DMS79 treated with DMSO at 0.1 percent for 48 hours (cell line): ENCODE data around the gene DLGAP1.
A peak's percentile ranks its signal among the peaks of the same experiment; 100 is the strongest.

ENCODE experiments used
- DNase-seq: peaks from one replicate; lab custom pipeline; 2025; lab: John Stamatoyannopoulos, UW

Gene DLGAP1

GRCh38 chr18:4172196-4173100 is 282.7 kb downstream of the DLGAP1 start:
- DNase-seq = no peak

GRCh38 chr18:4157352-4157751 is 297.8 kb downstream of the DLGAP1 start:
- no peak for DNase-seq

DNA sequence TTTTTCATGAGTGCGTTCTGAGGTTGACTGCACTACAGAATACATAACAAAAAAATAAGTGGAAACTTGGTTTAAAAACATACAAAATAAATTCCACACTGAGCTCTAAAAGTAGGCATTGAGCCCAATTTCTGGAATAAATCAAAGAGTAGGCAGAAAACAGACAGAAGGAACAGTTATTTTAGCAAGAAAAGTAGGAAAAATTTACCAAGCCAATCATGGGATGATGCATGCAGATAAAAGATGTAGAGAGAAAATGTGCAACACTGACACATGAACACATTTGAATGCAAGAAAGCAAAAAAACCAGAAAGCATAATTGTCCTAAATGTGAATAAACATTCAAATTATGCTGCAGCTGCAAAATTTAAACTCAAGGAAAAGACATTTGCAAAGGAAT is 308.3 kb downstream of the DLGAP1 start:
- no peak for DNase-seq

- no peak for DNase-seq
Observed at GRCh38 chr18:4144201-4144600, 310.9 kb downstream of the DLGAP1 start.

DNA sequence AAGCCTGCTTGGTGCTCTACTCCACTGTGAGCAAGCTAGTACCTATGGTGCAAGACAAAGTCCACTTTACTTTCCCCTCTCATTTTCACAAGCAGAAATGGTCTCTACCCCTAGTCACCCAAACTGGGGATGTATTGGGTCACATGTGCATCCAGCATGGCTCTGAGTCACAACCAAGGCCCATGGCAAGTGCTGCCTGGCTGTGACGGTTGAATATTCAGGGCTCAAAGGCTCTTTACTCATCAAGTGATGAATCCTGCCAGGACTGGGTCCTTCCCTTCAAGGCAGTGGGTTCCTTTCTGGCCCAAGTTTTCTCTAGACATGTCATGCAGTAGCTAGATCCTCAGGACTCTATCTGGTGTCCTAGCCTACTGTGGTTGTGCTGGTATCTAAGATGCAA is 311.5 kb downstream of the DLGAP1 start:
- DNase-seq = no peak

DNA sequence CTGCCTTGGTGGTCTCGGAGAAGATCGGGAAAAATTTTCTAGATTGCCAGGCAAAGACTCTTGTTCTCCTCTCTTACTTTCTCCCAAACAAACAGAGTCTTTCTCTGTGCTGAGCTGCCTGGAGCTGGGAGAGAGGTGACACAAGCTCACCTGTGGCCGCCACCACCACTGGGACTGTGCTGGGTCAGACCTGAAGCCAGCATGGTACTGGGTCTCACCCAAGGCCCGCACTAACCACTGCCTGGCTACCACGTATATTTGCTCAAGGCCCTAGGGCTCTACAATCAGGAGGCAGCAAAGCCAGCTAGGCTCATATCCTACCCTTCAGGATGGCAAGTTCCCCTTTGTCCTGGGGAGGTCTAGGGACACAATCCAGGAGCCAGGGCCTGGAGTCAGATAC is 312.2 kb downstream of the DLGAP1 start:
- no peak for DNase-seq

GRCh38 chr18:4134700-4135099 is 320.4 kb downstream of the DLGAP1 start:
- no peak for DNase-seq

DNA sequence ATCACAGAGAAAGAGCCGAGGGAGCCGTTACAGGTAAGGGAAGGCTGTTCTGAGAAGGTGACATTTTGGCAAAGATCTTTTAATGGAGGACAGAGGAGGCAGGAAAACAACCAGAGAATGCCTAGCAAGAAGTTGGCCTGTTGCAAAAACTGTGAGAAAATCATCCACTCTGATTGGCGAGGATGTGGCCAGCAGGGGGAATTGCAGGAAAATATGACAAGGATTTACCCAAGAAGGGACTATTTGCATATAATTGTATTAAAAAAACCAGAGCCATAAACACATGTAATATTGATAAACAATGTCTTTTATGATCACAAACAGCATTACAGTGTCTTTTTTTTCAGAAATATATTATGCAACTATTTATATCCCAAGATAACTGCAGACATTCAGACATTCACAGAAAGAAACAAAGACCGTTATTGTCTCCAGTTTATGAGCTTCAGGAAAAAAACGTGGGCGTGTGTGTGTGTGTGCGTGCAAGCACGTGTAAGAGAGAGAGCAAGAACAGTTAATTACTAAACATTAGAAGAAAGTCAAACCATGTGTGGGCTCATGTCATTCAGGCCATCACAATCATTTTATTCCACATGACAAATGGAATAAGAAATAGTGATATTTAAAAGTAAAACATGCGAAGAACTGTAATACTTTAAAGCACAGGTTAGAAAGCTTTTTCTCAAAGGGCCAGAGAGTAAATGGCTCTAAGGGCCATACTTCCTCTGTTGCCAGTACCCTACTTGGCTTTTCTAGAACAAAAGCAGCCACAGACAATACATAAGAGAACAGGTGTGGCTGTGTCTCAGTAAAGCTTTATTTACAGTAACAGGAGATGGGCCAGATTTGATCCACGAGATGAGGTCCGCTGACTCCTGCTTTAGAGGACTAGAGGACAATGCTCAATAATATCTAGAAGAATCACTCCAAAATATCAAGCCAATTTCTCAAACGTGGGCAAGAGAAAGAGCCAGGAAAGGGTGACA is 324.1 kb downstream of the DLGAP1 start:
- no peak for DNase-seq

DNA sequence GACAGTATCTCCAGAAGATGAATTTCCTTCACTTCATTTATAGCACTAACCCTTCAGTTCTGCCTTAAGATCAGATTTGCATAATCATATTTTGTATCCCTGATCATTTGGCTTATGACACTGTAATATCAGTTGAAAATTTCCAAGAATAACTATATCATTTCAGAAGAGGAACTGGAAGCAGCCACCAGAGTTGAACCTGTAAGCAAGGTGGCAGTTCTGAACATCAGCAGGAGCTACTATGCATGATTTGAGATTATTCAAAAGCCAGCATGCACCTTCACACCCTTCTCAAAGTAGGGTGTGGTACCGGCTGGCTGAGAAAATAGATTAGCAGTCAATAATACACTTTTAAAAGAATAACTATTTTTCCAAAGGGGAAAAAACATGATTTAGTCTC is 328.2 kb downstream of the DLGAP1 start:
- no peak for DNase-seq

DNA sequence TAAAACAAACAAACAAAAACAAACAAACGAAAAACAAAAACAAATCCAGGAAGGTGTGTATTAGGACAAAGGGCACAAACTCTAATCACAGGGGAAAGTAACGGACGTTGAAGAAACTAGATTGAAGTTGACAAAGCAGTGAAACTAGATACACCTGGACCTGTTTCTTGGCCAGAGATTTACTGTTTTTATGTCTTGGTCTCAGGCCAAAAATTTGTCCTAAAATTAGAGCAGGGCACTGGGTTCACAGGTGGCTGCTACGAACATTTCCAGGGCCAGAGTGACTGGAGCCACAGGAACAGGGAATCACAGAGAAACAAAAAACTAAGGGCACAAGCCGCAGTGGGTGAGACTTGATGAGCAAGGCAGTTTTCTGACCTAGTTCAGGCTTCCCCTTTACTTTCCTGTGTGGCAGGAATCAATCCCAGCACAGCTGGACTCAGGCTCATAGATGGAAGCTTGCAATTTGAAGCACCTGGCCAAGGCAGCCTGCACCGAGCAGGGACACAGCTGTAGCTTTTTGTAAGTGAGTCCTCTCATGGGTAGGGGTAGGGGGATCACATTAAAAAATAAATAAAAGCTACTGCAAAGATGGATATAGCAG is 329.4 kb downstream of the DLGAP1 start:
- DNase-seq = peak; percentile 35

DNA sequence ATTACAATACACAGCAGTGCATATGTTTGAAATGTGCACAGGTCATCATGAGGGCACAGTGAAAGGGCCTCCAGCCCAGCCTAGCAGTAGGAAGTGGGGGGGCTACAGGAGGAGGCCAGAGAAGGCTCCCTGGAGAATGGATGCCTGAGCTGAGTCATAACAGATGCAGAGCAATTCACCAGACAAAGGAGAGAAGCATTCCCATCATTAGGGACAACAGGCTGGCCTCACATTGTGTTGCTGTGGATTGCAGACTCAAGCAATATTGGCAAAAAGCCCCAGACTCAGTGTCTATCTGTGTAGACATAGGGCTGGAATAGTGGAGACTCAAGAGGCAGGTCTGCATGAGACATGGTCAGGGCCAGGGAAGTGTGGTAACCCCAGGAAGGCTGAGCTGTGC is 329.9 kb downstream of the DLGAP1 start:
- DNase-seq = peak; percentile 35

- DNase-seq = peak; percentile 14
Observed at GRCh38 chr18:4119813-4120212, 335.3 kb downstream of the DLGAP1 start.

GRCh38 chr18:4119127-4119648 is 335.9 kb downstream of the DLGAP1 start:
- DNase-seq = no peak

DNA sequence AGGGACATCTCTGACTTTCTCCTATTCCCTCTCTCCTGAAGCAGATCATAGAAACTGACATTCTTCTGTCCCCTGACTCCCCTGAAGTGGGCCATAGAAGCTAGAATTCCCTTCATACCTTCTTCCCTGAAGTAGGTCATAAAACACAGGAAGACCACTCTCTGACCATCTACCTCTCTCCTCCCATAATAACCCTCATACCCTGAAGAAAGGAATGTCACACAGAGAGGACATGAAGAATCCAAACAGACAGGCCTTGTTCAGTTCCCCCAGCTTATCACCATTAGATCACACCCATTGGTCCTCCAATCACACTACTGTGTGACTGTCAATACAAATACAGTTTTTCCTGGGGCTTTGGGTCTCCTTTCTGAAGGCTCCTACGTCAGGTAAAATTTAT is 347.1 kb downstream of the DLGAP1 start:
- DNase-seq = no peak

GRCh38 chr18:4107049-4107467 is 348.0 kb downstream of the DLGAP1 start:
- DNase-seq = no peak

GRCh38 chr18:4106407-4107033 is 348.6 kb downstream of the DLGAP1 start:
- peak; percentile 15 for DNase-seq

GRCh38 chr18:4102901-4103300 is 352.2 kb downstream of the DLGAP1 start:
- DNase-seq = no peak

DNA sequence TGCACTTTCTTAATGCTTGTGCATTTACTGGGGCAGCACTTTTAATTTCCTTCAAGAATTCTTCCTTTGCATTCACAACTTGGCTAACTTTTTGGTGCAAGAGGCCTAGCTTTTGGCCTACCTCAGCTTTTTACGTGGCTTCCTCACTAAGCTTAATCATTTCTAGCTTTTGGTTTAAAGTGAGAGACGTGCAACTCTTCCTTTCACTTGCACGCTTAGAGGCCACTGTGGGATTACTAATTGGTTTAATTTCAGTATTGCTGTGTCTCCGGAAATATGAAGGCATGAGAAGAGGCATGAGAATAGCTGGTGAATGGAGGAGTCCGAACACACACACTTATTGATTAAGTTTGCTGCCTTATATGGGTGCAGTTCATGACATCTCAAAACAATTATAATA is 354.1 kb downstream of the DLGAP1 start:
- DNase-seq = no peak

DNA sequence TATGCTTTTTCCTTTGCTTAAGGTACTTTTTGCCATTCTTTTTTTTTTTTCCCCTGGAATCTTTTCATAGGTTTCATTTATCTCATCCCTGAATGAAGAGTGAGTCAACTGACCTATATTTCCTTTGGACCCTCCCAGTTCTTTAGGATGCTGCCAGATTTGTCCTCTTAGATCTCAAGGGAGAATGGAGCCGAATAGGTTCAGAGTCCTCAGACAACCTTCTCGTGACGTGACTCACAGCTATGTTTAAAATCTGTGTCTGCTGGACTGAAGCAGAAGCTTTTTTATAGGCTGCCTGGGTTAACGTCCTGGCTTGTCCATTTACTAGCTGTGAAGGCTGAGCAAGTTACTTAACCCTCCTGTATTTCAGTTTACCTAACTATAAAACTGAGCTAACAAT is 358.6 kb downstream of the DLGAP1 start:
- DNase-seq = no peak

- no peak for DNase-seq
Observed at GRCh38 chr18:4093676-4094075, 361.4 kb downstream of the DLGAP1 start.

DNA sequence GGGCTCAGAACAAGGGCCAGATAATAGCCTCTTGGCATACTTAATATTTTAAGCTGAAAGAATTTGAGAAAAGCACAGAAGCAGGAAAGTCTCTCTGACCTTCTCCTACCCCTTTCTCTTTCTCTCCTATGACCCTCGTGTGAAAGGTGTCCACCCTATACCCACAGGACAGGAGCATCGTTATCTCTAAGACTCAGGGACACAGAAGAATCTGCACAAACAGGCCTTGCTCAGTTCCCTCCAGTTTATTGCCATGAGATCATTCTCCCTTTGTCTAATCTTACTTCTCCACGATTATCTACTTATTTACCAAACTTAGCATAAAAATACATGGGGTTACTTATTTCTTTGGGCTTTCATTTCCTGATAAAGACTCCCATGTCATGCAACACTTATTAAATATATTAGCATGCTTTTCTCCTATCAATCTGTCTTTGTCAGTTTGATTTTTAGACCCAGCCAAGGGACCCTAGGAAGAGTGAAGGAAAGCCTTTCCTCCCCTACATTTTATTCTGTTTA is 370.7 kb downstream of the DLGAP1 start:
- DNase-seq = no peak
